H1 (cell line): ENCODE results near the gene KCNK4. TPM values are rescaled to one million over a fixed set of nuclear protein-coding genes. Genes with fewer than 3 reads are reported as not detected.

Source experiments
- ASH2L ChIP-seq: fragments of 200-600, 300-600 bp; sonication (generic); IDR thresholded peaks from one replicate; pipeline ENCODE4 v1.7.1; 2017; ENCODE audit warnings: low read length
- BACH1 ChIP-seq: IDR thresholded peaks from 2 replicates; pipeline ENCODE4 v1.6.1; 2012; ENCODE audit warnings: low read length, improper control_type of control experiment
- BCL11A ChIP-seq, 2 experiments: IDR thresholded peaks; one replicate each; pipeline ENCODE4 v1.6.1; 2011; ENCODE audit warnings: low read depth in 2 of 2, low read length in 2 of 2, mild to moderate bottlenecking in 2 of 2
- CHD1 ChIP-seq: IDR thresholded peaks from 2 replicates; pipeline ENCODE4 v1.6.1; 2012; ENCODE audit warnings: low read depth, low read length, improper control_type of control experiment
- CHD2 ChIP-seq: IDR thresholded peaks from 2 replicates; pipeline ENCODE4 v1.6.1; 2012; ENCODE audit warnings: low read length, improper control_type of control experiment
- CREB1 ChIP-seq: IDR thresholded peaks from 2 replicates; pipeline ENCODE4 v1.6.1; 2012; ENCODE audit warnings: inconsistent platforms
- EP300 ChIP-seq, 2 experiments: IDR thresholded peaks; 1 replicate in 1 of 2; 2 replicates in 1 of 2; pipeline ENCODE4 v1.6.1; 2011 to 2012; ENCODE audit warnings: low read depth in 2 of 2, low read length in 2 of 2, mild to moderate bottlenecking in 2 of 2, borderline replicate concordance in 1 of 2, inconsistent platforms in 1 of 2, moderate library complexity in 1 of 2
- GTF2F1 ChIP-seq: IDR thresholded peaks from 2 replicates; pipeline ENCODE4 v1.6.1; 2012; ENCODE audit warnings: low read depth, low read length, improper control_type of control experiment, borderline replicate concordance
- KDM4A ChIP-seq: IDR thresholded peaks from one replicate; pipeline ENCODE4 v1.7.1; 2012; ENCODE audit warnings: low read depth, mild to moderate bottlenecking, moderate library complexity, low read length, inconsistent platforms; ENCODE audit not compliant: severe bottlenecking
- KDM5A ChIP-seq: fragments of 200-600 bp; IDR thresholded peaks from 2 replicates; pipeline ENCODE4 v1.7.1; 2012; ENCODE audit warnings: mild to moderate bottlenecking, low read length, inconsistent platforms, mixed read lengths
- MAFK ChIP-seq: IDR thresholded peaks from 2 replicates; pipeline ENCODE4 v1.6.1; 2012; ENCODE audit warnings: low read depth, mild to moderate bottlenecking, improper control_type of control experiment, low read length
- NRF1 ChIP-seq: IDR thresholded peaks from 2 replicates; pipeline ENCODE4 v1.6.1; 2011; ENCODE audit warnings: mild to moderate bottlenecking, low read depth, low read length, improper control_type of control experiment
- PHF8 ChIP-seq: fragments of 200-600 bp; sonication (generic); conservative IDR thresholded peaks from 2 replicates; pipeline ENCODE4 v1.7.1; 2012; ENCODE audit warnings: low read depth, mild to moderate bottlenecking, inconsistent platforms, low read length, moderate library complexity
- POLR2A ChIP-seq, 2 experiments: IDR thresholded peaks; 1 replicate in 1 of 2; 2 replicates in 1 of 2; pipeline ENCODE4 v1.6.1; 2011; ENCODE audit warnings: low read depth in 2 of 2, low read length in 2 of 2, mild to moderate bottlenecking in 2 of 2; ENCODE audit errors: control extremely low read depth in 1 of 2
- RBBP5 ChIP-seq: IDR thresholded peaks from 2 replicates; pipeline ENCODE4 v1.7.1; 2012; ENCODE audit warnings: low read depth, mild to moderate bottlenecking, inconsistent platforms, low read length, moderate library complexity, borderline replicate concordance
- RNF2 ChIP-seq: fragments of 200-900, 300-1000 bp; sonication (generic); IDR thresholded peaks from 2 replicates; pipeline ENCODE4 v1.7.1; 2016; ENCODE audit warnings: borderline replicate concordance, low read depth, mild to moderate bottlenecking, antibody characterized with exemption, low read length; ENCODE audit not compliant: poor library complexity, severe bottlenecking; ENCODE audit errors: missing control alignments
- SIX5 ChIP-seq: IDR thresholded peaks from 2 replicates; pipeline ENCODE4 v1.6.1; 2011; ENCODE audit warnings: mild to moderate bottlenecking, low read depth, low read length
- TAF7 ChIP-seq: optimal IDR thresholded peaks from 2 replicates; pipeline ENCODE3; 2011; ENCODE audit warnings: low read depth, mild to moderate bottlenecking, inconsistent platforms, low read length, moderate library complexity, borderline replicate concordance
- TBP ChIP-seq: IDR thresholded peaks from 2 replicates; pipeline ENCODE4 v1.6.1; 2011; ENCODE audit warnings: low read depth, low read length, improper control_type of control experiment
- ZNF274 ChIP-seq: IDR thresholded peaks from 2 replicates; pipeline ENCODE4 v1.7.0; 2012; ENCODE audit warnings: low read length, borderline replicate concordance; ENCODE audit errors: extremely low read depth
- polyA plus RNA-seq, 7 experiments: library from polyadenylated mRNA; depleted of rRNA in 3 of 7; stranded (reverse) in 5 of 7; unstranded in 2 of 7; fragments of >200 nt in 5 of 7; fragments of 200-250 nt in 2 of 7; gene quantifications; 1 replicate in 5 of 7; 2 replicates in 1 of 7; 4 replicates in 1 of 7; pipeline versions ENCODE4 v1.2.1 to v1.2.3, GENCODE V29; 2011 to 2013; ENCODE audit warnings: missing spikeins in 2 of 7, mixed read lengths in 2 of 7
- total RNA-seq: library from RNA; stranded (reverse); fragmentation: NEBNext Ultra II Directional; extraction: Animal tissue kit (Norgen Biotek cat#: 25700); gene quantifications from 2 replicates; pipeline ENCODE4 v1.2.1, GENCODE V29; 2021
- TF ChIP-seq, protein P1 (sequence below): IDR thresholded peaks from 2 replicates; pipeline ENCODE4 v1.6.1; 2011; ENCODE audit warnings: low read length, improper control_type of control experiment
- TF ChIP-seq, protein P2 (sequence below): IDR thresholded peaks from 2 replicates; pipeline ENCODE4 v1.6.1; 2012; ENCODE audit warnings: inconsistent platforms

The KCNK4 gene
- total and polyA plus RNA-seq, 2 of the 8 experiments (the other 6 are each of a cell fraction or from before 2014, with no cell fraction given), result 0.19 TPM; not detected in 1

DNA sequence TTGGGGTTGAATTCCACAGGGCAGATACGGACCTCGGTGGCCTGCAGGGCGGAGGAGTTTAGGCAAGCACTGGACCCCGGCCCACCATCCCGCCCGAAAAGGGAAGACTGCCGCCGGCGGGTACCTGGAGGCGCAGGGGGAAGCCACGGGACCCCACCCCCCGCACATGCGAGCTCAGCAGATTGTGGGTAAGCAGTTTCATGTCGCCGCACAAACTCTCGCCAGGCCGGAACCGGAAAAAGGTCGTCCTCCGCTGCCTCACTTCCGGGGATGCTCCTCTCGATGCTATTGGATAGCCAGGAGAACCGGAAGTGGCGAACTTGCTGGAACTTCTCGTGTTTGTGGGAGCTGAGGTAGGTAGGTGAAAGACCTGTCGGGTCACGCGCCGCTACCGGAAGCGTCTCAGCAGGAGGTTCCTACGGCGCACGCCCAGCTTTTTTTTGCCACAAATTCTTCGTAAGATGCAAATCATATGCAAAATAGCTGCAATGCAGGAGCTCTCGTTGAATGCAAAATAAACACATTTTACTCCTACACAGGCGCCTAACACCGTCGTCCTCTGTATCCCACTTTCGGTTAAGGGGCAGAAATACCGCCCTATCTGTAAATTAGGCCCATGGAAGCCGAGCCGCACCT is 26.3 kb downstream of the KCNK4 start, which contains the start of gene TRMT112 (continued):
- TF ChIP-seq TAF7, result peak; percentile 1
- TF ChIP-seq KDM4A, result peak; percentile 90
- TF ChIP-seq EP300 (IDR thresholded peaks at IDR 0.05; ENCODE audit: borderline replicate concordance in 1 of 2, low read depth in 2 of 2, low read length in 2 of 2), result no peak
- TF ChIP-seq BACH1, result peak; percentile 79
- TF ChIP-seq CHD2, result peak; percentile 24
- TF ChIP-seq GTF2F1, result peak; percentile 53; the same call in 1 of the 2 replicates
- TF ChIP-seq, protein P1, sequence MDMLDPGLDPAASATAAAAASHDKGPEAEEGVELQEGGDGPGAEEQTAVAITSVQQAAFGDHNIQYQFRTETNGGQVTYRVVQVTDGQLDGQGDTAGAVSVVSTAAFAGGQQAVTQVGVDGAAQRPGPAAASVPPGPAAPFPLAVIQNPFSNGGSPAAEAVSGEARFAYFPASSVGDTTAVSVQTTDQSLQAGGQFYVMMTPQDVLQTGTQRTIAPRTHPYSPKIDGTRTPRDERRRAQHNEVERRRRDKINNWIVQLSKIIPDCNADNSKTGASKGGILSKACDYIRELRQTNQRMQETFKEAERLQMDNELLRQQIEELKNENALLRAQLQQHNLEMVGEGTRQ, result peak; percentile 58; the same call in 1 of the 2 replicates
- no peak for TF ChIP-seq BCL11A (IDR thresholded peaks at IDR 0.05; ENCODE audit: low read depth in 2 of 2, low read length in 2 of 2)
- TF ChIP-seq CREB1, result peak; percentile 78
- TF ChIP-seq RBBP5, result no peak
- TF ChIP-seq, protein P2, sequence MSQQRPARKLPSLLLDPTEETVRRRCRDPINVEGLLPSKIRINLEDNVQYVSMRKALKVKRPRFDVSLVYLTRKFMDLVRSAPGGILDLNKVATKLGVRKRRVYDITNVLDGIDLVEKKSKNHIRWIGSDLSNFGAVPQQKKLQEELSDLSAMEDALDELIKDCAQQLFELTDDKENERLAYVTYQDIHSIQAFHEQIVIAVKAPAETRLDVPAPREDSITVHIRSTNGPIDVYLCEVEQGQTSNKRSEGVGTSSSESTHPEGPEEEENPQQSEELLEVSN, result peak; percentile 14; the same call in 1 of the 2 replicates
- peak; percentile 33; the same call in 1 of the 2 replicates for TF ChIP-seq MAFK
- TF ChIP-seq CHD1, result no peak
- peak; percentile 86 for TF ChIP-seq PHF8
- TF ChIP-seq POLR2A (IDR thresholded peaks at IDR 0.05; ENCODE audit: control extremely low read depth in 1 of 2, low read depth in 2 of 2, low read length in 2 of 2), result peak in 1 of 2 experiments; percentile 76; a peak in 2 of 3 replicates
- no peak for TF ChIP-seq RNF2
- TF ChIP-seq ASH2L, result peak; percentile 81
- TF ChIP-seq KDM5A, result peak; percentile 39; the same call in 1 of the 2 replicates
- TF ChIP-seq ZNF274, result no peak
- no peak for TF ChIP-seq NRF1
- no peak for TF ChIP-seq SIX5
- peak; percentile 58; the same call in 1 of the 2 replicates for TF ChIP-seq TBP
